Activated CD4-positive, alpha-beta T cell treated with anti-CD3 and anti-CD28 coated beads, Interleukin-2, Interleukin-4, amounts not matched to agents 100 ng/mL and 50 ng/mL, durations not matched to agents 16 hours and 8 hours (primary cell): Measurements from ENCODE around the gene PRKCI.
A peak's percentile ranks its signal among the peaks of the same experiment; 100 is the strongest.
"Not testable (repeated sequence)": the region's sequence is repeated elsewhere in the genome, so short reads cannot be mapped to it uniquely, and the experiment has no call there.

Experiments used
- DNase-seq: peaks from one replicate; pipeline ENCODE4 v3.0.0-alpha.2; 2020; ENCODE audit warnings: low spot score

PRKCI gene

GRCh38 chr3:170221924-170222646 lies at the start of gene PRKCI:
TSS of gene PRKCI (plus strand) at chr3:170222424. CDS start at chr3:170222670, 246 bp downstream.
- peak; percentile 95 for DNase-seq

GRCh38 chr3:170178651-170179050 lies 43.6 kb upstream of the PRKCI start:
- DNase-seq, result peak; percentile 72

GRCh38 chr3:170179432-170179831 lies 42.8 kb upstream of the PRKCI start:
- DNase-seq, result no peak

GRCh38 chr3:170180079-170180907 lies 41.9 kb upstream of the PRKCI start:
- peak; percentile 15 for DNase-seq

GRCh38 chr3:170180908-170181885 lies 41.0 kb upstream of the PRKCI start, which contains the start of gene PHC3:
TSS of gene PHC3 (minus strand) at chr3:170181733. CDS start at chr3:170181715, 18 bp downstream.
- peak; percentile 94 for DNase-seq

- no peak for DNase-seq
These were observed 32.6 kb upstream of the PRKCI start for GRCh38 chr3:170189398-170190256.

- not testable (repeated sequence) for DNase-seq
These were observed 26.5 kb upstream of the PRKCI start for GRCh38 chr3:170195759-170196158.

GRCh38 chr3:170196833-170197232 lies 25.4 kb upstream of the PRKCI start:
- DNase-seq, result no peak

GRCh38 chr3:170200987-170201386 lies 21.2 kb upstream of the PRKCI start:
- DNase-seq, result no peak

GRCh38 chr3:170201527-170201926 lies 20.7 kb upstream of the PRKCI start:
- DNase-seq, result no peak

- DNase-seq, result no peak
These were observed 18.8 kb upstream of the PRKCI start for GRCh38 chr3:170203457-170203856.

GRCh38 chr3:170204023-170204472 lies 18.2 kb upstream of the PRKCI start:
- no peak for DNase-seq

GRCh38 chr3:170204509-170204908 lies 17.7 kb upstream of the PRKCI start:
- DNase-seq, result no peak

- no peak for DNase-seq
These were observed 16.9 kb upstream of the PRKCI start for GRCh38 chr3:170205302-170205701.

- not testable (repeated sequence) for DNase-seq
These were observed 16.0 kb upstream of the PRKCI start for GRCh38 chr3:170206164-170206762.

- DNase-seq, result no peak
These were observed 14.5 kb upstream of the PRKCI start for GRCh38 chr3:170207717-170208116.

GRCh38 chr3:170211668-170212067 lies 10.6 kb upstream of the PRKCI start:
- DNase-seq, result no peak

- DNase-seq, result no peak
These were observed 2.4 kb upstream of the PRKCI start for GRCh38 chr3:170219850-170220249.

- no peak for DNase-seq
These were observed 1.4 kb upstream of the PRKCI start for GRCh38 chr3:170220871-170221270.
